GM23338 (cell line): Measurements from ENCODE around the gene DFFB.

ENCODE experiments used
- CREB1 ChIP-seq: fragments of 250-450 bp; sonication (Bioruptor Pico); IDR thresholded peaks from 2 replicates; pipeline ENCODE4 v1.5.0; 2020; ENCODE audit warnings: low read depth, mild to moderate bottlenecking, moderate library complexity
- ETS1 ChIP-seq: IDR thresholded peaks from 2 replicates; pipeline ENCODE4 v1.6.1; 2016; ENCODE audit warnings: antibody characterized with exemption
- EZH2 ChIP-seq: fragments of 200-600 bp; sonication (generic); IDR thresholded peaks from one replicate; pipeline ENCODE4 v1.8.0; 2017; ENCODE audit warnings: antibody characterized with exemption, mild to moderate bottlenecking, low read depth; ENCODE audit not compliant: unreplicated experiment
- EZH2phosphoT487 ChIP-seq: fragments of 200-600 bp; sonication (generic); IDR thresholded peaks from one replicate; pipeline ENCODE4 v1.8.1; 2018; ENCODE audit warnings: antibody characterized with exemption; ENCODE audit not compliant: unreplicated experiment
- JUNB ChIP-seq: IDR thresholded peaks from one replicate; pipeline ENCODE4 v1.6.1; 2016; ENCODE audit warnings: antibody characterized with exemption; ENCODE audit not compliant: unreplicated experiment
- POLR2AphosphoS5 ChIP-seq: IDR thresholded peaks from 2 replicates; pipeline ENCODE4 v1.6.1; 2016; ENCODE audit warnings: antibody characterized with exemption, low read depth
- REST ChIP-seq: IDR thresholded peaks from one replicate; pipeline ENCODE4 v1.6.1; 2018; ENCODE audit warnings: antibody characterized with exemption; ENCODE audit not compliant: unreplicated experiment
- STAT1 ChIP-seq: IDR thresholded peaks from one replicate; pipeline ENCODE4 v1.6.1; 2016; ENCODE audit warnings: antibody characterized with exemption; ENCODE audit not compliant: unreplicated experiment
- ZNF114 ChIP-seq: fragments of 250-450 bp; sonication (Bioruptor Pico); IDR thresholded peaks from 2 replicates; pipeline ENCODE4 v1.5.0; 2020; ENCODE audit warnings: mild to moderate bottlenecking, moderate library complexity
- ZNF331 ChIP-seq: fragments of 250-450 bp; sonication (Bioruptor Pico); IDR thresholded peaks from 2 replicates; pipeline ENCODE4 v1.5.0; 2020; ENCODE audit warnings: low read depth, mild to moderate bottlenecking, moderate library complexity
- TF ChIP-seq, protein P1 (sequence below), 2 experiments: fragments of 200-600 bp in 1 of 2; sonication (generic) in 1 of 2; conservative IDR thresholded peaks; 2 replicates each; pipeline versions ENCODE4 v1.5.1 to v1.6.1; 2016 to 2017; ENCODE audit warnings: antibody characterized with exemption in 2 of 2, low read depth in 2 of 2, mild to moderate bottlenecking in 2 of 2, moderate library complexity in 1 of 2

DNA sequence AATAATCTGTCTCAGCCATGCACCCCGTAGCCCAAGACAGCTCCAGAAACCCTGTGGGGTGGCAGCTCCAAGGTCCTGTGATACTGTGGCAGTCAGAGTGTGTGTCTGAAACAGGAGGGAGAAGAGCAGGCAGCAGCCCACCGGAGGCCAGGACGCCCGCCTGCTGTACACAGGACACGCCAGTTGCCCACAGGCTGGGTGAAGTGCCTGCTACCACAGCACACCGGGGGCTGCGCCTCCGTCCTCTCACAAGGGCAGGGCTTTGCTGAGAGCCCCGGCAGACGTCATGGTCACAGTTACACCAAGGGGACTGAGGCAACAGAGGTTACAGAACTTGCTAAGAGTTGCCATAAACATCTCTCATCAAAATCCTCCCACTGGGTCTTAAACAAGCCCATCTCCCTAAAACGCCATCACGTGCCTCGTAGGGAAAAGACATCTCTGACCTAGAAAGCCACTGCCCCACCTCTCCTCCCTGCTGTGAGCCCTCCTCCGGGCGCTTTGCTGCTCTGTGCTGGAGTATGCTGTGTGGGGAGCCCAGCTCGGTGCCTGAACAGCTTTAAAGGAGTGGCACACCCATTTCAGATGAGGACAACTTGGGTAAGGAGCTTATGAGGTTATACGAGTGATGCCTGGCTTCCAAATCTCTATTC lies 37.5 kb downstream of the DFFB start:
- TF ChIP-seq POLR2AphosphoS5 (no peak), REST (no peak), EZH2phosphoT487 (no peak), EZH2 (no peak), ZNF114 (no peak), CREB1 (no peak), ETS1 (no peak), STAT1 (no peak), JUNB (no peak), ZNF331 (no peak)
- TF ChIP-seq, protein P1, sequence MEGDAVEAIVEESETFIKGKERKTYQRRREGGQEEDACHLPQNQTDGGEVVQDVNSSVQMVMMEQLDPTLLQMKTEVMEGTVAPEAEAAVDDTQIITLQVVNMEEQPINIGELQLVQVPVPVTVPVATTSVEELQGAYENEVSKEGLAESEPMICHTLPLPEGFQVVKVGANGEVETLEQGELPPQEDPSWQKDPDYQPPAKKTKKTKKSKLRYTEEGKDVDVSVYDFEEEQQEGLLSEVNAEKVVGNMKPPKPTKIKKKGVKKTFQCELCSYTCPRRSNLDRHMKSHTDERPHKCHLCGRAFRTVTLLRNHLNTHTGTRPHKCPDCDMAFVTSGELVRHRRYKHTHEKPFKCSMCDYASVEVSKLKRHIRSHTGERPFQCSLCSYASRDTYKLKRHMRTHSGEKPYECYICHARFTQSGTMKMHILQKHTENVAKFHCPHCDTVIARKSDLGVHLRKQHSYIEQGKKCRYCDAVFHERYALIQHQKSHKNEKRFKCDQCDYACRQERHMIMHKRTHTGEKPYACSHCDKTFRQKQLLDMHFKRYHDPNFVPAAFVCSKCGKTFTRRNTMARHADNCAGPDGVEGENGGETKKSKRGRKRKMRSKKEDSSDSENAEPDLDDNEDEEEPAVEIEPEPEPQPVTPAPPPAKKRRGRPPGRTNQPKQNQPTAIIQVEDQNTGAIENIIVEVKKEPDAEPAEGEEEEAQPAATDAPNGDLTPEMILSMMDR (conservative IDR thresholded peaks at IDR 0.05; ENCODE audit: low read depth in 2 of 2) = no peak
